GM18511 (cell line): ENCODE results near the gene LGALS12.
A peak's percentile ranks its signal among the peaks of the same experiment; 100 is the strongest.
"Not testable (repeated sequence)": the region's sequence is repeated elsewhere in the genome, so short reads cannot be mapped to it uniquely, and the experiment has no call there.

Experiments
- ATAC-seq: cut with Tn5 transposase; IDR thresholded peaks from one replicate; pipeline ENCODE4 v1.9.1; 2021; ENCODE audit warnings: mild to moderate bottlenecking, moderate library complexity; ENCODE audit not compliant: unreplicated experiment

Gene LGALS12

DNA sequence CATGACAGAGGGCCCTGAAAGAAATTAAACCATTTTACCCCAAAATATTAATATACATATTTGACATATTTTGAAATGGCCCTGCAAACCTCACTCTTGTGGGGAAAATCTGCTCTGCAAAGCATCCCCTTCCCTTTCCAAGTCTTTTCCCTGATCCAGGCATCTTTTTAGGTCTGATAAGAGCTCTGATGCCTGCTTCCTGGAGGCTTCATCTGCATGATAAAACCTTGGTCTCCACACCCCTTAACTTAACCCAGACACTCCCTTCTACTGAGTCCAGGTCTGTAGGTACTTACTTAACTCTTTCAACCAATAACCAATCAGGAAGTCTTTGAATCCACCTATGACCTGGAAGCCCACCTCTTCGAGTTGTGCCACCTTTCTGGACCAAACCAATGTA, 1.8 kb upstream of the LGALS12 start:
- ATAC-seq = no peak

DNA sequence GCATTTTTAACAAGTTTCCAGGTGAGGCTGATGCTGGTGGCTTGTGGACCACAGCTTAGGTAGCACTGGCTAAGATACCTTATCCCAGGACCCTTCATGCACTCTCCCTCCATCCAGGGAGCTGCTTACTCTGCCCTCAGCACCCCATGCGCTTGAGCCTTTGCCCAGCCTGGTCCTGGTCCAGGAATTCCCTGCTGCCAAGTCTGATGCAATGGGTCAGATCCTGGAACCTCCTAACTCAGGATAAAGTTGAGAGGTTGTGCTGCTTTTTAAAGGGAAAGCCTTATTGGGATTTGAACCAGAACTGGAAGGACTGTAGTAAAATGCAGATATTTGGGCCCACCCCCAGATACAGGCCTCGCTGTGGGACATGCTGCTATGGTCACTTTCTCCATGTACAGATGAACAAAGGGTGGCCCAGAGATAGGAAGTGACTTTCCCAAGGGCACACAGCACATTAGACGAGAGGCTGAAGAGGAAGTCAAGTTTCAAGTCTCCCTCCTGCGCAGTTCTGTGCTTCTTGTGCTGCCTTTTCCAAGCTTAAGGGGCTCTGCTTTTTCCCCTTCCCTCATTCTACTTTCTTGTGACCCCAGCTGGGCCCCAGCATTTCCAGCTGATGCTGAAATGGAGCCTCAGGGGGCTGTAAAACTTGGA, 824 bp upstream of the LGALS12 start:
- ATAC-seq = no peak

DNA sequence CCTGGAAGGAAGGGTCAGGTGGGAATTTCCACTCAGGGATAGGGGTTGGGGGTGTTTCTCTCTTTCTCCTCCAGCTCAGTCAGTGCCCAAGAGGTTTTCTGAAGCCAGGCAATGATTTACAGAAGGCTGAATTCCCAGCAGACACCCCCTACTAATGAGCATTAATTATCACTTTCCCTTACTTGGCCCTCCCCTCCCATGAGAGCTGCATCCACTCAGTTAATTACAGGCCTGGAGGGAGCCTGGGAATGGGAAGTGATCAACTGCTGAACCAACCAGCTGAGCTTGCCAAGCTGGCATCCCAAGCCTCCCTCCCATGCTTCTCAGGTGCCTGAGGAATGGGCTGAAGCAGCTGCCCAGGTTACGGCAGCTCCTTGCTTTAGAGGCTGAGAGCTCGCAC, 992 bp downstream of the LGALS12 start:
- no peak for ATAC-seq

DNA sequence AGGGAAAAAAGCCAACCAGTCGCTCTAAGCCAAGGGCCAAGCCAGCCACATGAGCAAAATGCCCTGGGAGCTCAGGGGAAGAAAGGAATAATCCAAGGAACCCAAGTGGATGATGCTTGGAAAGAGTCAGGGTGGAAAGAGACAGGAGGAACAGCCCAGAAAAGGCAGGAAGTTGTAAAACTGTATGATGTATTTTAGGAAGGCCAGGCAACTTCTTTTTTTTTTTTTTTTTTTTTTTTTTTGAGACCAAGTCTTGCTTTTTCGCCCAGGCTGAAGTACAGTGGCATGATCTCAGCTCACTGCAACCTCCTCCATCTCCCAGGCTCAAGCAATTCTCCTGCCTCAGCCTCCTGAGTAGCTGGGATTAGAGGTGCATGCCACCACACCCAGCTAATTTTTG, 1.6 kb downstream of the LGALS12 start:
- ATAC-seq = no peak

DNA sequence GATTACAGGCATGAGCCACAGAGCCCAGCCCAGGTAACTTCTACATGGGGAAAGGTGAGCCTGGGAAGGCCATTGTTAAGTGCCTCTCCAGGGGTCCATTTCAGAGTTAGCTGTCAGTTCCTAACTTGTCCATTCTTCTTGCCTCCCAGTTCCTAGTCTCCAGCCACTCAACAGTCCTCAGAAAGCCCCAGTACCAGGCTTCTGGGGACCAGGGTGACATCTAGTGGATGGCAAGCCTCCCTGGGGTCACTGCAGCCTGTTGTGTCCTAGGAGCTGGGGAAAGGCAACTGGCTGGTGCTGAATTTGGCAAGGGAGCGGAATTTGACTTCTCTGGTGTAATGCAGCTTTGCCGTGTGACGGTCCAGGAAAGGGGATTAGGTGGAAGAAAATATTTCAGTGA, 2.1 kb downstream of the LGALS12 start:
- no peak for ATAC-seq

DNA sequence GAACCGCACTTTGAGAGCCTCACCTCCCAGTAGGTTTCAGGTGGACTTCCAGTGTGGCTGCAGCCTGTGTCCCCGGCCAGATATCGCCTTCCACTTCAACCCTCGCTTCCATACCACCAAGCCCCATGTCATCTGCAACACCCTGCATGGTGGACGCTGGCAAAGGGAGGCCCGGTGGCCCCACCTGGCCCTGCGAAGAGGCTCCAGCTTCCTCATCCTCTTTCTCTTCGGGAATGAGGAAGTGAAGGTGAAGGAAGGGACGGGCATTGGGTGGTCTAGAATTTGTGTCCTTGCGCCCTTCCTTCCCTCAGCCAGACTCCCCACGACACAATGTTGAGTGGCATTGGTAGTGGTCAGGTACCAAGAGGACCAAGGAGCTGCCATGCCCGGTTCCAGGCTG, 2.9 kb downstream of the LGALS12 start:
- ATAC-seq = no peak

DNA sequence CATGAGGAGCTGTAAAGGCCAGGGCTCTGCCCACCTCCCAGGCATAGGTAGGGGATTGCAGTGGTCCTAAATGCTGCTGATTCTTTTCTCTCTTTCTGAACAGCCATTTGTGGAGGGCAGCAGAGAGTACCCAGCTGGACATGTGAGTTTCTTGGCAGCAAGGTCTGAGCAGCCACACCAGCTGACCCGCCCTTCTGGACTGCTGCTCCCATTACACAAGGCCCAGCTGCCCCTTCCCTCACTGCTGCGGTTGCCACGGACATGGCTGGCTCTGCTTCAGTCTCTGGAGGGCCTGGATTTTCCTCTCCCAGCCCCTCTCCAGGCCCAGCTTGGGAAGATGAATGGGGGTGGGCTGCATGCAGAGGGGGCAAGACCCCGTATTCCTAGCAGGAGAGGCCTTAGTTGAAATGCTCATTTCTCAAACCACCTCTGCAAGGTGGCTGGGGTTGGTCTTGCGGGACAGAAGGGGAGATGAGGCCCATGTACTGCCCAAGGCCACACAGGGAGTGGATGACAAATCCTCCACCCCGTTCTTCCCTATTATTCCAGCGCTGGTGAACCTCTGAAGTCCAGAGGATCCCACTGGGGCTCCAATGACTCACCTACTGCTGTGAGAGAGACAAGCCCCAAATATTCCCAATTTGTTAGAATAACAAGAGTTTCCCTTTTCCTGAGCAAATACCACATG, 4.6 kb downstream of the LGALS12 start:
- ATAC-seq = no peak

DNA sequence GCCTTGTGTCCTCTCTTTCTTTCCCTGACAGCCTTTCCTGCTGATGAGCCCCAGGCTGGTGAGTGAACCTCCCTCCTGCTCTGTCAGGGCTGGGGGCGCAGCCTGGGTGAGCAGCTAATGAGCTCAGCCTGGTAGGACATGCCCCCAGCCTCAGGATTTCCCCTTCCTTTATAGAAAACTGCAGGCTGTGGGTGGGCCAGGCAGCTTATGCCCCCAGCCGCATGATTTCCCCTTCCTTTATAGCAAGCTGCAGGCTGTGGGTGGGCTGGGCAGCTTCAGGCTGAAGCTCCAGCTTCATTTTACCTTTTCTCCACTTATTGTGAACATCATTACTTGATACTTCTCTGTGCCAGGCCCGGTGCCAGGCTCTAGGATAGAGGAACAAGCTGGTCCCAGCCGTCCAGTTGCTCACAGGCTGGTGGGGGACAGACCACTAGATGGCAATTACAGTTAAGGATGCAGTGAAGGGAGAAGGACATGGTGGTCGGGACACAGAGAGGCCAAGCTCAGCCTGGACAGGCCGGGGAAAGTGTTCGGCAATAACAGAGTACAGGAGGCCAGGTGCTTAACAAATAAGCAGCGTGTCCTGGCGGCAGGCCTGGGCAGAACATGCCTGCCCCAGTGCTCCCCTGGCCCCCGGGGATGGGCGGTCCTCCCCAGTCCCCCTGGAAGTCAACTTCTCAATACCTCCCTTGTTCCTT, 5.3 kb downstream of the LGALS12 start:
- no peak for ATAC-seq

DNA sequence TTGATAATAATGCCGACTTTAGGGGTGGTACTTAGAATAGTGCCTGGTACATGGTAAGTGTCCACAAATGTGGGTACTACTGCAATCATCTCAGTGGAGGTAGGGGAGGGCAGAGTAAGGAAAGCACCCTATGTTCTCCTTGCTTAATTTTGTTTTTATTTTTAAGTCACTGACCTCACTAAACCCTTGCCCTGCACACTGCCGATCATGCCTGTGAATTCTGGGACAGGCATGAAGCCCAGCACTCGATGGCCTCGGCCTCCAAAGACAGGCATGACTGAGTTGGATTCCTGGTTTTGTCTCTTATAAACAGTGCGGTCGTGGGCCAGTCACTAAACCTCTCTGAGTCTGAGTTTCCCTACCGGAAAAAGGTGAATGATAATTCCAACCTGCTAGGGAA, 6.9 kb downstream of the LGALS12 start:
- no peak for ATAC-seq

DNA sequence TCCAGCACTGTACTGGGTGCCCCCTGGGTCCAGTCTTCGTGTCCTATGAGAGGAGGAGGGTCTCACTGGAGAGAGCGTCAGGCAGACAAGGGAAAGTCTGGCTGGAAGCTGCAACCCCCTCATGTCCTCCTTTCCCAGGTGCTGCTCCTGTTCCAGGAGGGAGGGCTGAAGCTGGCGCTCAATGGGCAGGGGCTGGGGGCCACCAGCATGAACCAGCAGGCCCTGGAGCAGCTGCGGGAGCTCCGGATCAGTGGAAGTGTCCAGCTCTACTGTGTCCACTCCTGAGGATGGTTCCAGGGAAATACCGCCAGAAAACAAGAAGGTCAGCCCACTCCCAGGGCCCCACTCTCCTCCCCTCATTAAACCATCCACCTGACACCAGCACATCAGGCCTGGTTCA, 10.2 kb downstream of the LGALS12 start:
- no peak for ATAC-seq

DNA sequence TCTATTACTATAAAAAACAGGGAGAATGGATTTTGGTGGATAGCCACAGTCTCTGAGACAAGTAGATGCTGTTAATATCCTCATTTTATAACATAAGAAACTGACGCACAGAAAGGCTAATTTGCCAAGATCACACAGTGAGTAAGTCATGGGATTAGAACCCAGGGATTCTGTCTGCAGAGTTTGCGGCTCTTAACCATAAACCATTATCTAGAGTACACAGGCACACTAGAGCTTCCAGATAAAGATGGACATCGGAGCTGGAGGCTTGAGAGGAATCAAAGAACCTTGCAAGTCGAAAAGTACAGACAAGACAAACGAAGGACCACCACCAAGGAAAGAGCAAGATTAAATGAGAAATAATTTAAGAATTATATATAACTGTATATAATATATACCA, 11.3 kb downstream of the LGALS12 start:
- ATAC-seq = no peak

DNA sequence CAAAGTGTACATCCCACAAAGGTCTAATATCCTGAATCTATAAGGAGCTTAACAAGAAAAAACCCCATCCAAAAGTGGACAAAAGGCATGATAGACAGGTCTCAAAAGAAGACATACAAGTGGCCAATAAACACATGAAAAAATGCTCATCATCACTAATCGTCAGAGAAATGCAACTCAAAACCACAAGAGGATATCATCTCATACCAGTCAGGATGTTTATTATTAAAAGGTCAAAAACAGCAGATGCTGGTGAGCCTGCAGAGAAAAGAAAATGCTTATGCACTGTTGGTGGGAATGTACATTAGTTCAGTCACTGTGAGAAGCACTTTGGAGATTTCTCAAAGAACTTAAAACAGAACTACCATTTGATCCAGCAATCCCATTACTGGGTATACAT, 12.7 kb downstream of the LGALS12 start:
- no peak for ATAC-seq

DNA sequence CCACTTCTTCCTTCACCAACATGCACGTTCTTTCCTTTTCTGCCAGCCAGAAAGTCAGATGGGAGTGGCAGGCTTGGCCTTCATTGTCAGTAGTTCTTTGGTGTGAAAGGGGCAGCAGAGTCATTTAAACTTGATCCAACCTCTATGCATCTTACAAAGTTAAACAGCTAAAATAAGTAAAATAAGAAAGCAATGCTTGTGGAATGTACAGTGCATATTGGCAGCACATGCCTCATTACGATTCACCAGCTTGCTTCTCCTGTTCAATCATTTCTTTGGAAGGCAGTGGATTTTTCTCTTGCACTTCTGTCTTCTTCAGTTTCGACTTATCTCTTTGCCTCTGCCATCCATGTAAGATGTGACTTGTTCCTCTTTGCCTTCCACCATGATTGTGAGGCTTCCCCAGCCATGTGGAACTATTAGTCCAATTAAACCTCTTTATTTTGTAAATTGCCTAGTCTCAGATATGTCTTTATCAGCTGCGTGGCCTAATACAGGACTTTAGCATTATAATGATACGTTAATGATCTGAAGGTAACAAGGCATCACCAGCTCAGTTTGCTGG, 14.8 kb downstream of the LGALS12 start:
- no peak for ATAC-seq

DNA sequence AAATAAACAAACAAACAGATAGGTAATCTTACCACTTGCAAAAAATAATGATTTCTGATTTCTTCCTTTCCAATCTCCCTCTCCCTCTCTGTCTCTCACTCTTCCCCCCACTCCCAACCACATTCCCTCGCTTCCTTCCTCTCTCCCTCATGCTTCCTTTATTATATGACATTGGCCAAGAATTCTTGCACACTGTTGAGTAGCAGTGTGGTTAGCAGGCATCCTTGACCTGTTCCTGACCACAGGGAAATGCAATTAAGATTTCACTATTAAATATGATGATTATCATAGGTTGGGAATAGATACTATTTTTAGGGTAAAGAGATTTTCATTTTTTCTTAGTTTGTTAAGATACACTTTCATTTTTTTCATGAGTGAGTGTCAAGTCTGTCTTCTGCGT, 16.0 kb downstream of the LGALS12 start:
- no peak for ATAC-seq

DNA sequence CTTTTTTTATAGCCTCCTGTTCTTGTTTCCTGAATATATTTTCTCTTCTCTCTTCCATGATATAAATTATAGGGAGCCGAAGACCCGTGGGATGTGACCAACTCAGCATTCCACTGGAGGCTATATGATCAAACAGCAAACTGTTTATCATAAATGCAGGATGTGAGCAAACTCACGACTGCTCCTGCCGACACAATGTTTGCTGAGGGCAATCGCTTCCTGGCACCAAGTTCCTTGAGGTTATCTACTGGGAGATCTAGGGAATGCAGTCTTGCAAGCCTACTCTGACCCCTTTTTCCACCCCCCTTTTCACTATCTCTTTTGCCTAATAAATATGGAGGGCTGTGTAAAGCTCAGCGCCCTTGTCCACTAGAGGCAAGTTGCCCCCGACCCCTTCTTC, 17.3 kb downstream of the LGALS12 start:
- no peak for ATAC-seq

DNA sequence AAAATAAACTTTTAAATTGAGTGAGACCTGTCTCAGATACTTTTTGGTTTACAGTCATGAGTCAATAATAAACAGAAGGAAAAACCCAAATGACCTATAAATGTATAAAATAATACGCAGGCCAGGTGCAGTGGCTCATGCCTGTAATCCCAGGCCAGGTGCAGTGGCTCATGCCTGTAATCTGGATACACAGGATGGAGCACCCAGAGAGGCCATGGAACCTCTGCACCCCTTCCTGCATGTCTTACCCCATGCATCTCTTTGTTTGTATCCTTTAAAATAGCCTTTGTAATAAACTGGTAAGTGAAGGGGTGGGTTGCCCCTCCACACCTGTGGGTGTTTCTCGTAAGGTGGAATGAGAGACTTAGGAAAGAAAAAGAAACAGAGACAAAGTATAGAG, 21.8 kb downstream of the LGALS12 start:
- ATAC-seq = no peak

DNA sequence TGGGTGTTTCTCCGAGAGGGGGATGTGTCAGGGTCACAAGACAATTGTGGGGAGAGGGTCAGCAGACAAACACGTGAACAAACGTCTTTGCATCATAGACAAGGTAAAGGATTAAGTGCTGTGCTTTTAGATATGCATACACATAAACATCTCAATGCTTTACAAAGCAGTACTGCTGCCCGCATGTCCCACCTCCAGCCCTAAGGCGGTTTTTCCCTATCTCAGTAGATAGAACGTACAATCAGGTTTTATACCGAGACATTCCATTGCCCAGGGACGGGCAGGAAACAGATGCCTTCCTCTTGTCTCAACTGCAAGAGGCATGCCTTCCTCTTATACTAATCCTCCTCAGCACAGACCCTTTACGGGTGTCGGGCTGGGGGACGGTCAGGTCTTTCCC, 22.3 kb downstream of the LGALS12 start:
- not testable (repeated sequence) for ATAC-seq

DNA sequence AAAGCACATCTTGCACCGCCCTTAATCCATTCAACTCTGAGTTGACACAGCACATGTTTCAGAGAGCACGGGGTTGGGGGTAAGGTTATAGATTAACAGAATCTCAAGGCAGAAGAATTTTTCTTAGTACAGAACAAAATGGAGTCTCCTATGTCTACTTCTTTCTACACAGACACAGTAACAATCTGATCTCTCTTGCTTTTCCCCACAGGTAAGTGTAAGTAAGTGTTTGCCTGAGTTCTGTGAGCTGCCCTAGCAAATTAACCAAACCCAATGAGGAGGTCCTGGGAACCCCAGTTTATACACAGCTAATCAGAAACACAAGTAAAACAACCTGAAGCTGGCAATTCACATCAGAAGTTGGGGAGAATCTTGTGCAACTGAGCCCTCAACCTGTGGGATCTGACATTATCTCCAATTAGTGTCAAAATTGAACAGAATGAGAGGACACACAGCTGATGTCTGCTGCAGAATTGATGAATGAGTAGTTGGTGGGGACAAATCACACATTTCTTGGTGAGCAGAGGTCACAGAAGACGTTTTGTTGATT, 22.9 kb downstream of the LGALS12 start:
- ATAC-seq = not testable (repeated sequence)

DNA sequence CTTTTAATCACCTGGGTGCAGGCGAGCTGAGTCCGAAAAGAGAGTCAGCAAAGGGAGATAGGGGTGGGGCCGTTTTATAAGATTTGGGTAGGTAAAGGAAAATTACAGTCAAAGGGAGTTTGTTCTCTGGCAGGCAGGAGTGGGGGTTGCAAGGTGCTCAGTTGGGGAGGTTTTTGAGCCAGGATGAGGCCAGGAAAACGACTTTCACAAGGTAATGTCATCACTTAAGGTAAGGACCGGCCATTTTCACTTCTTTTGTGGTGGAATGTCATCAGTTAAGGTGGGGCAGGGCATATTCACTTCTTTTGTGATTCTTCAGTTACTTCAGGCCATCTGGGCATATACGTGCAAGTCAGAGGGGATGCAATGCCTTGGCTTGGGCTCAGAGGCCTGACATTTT, 23.5 kb downstream of the LGALS12 start:
- not testable (repeated sequence) for ATAC-seq

DNA sequence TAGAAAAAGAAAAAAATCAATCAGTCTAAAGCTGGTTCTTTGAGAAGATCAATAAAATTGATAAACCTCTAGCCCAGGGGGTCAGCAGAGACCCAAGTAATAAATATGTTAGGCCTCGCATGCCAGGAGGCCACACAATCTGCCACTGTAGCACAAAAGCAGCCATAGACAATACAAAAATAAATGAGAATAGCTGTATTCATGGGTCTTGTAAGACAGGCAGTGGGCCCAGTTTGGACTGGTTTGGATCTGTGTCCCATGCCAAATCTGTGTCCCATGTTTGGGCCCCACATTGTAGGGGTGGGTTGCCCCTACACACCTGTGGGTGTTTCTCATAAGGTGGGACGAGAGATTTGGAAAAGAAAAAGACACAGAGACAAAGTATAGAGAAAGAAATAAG, 24.1 kb downstream of the LGALS12 start:
- ATAC-seq = no peak

DNA sequence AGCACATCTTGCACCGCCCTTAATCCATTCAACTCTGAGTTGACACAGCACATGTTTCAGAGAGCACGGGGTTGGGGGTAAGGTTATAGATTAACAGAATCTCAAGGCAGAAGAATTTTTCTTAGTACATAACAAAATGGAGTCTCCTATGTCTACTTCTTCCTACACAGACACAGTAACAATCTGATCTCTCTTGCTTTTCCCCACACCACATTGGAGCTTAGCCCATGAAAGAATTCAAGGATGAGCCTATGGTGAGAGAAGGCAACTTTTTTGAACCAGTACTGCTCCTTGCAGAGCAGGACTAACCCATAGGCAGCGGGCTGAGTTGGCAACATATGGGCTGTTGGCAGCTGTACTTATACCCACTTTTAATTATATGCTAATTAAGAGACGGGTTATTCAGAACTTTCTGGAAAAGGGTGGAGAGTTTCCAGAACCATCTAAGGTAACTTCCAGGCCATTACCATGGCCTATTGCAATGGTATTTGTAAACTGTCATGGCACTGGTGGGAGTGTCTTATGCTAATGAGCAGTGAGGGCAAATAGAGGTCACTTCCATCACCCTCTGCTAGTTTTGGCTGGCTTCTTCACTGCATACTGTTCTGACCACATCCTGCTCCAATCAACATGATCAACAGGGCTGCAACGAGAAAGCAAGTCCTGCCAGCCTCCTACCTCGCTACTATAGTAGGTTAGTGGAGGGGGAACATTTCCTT, 25.3 kb downstream of the LGALS12 start:
- ATAC-seq = peak; percentile 91
